Endometrium (tissue), 2 donors: ENCODE data around the gene VAX1.
"Not testable (repeated sequence)": the region's sequence is repeated elsewhere in the genome, so short reads cannot be mapped to it uniquely, and the experiment has no call there.

ENCODE experiments used
- FAIRE-seq: peaks from 2 replicates; lab custom pipeline; 2012; peaks lifted over from hg19 to GRCh38; lab: Jason Lieb, UNC
- donor health status: control.
- donor health status: control.

VAX1 gene

GRCh38 chr10:117137911-117138642, at the start of gene VAX1:
TSS of gene VAX1 (minus strand) at chr10:117138270. CDS start at chr10:117138056, 214 bp downstream.
- no peak for FAIRE-seq

GRCh38 chr10:117186832-117187615, 49.0 kb upstream of the VAX1 start:
- FAIRE-seq: no peak

GRCh38 chr10:117185817-117186216, 47.7 kb upstream of the VAX1 start:
- not testable (repeated sequence) for FAIRE-seq

GRCh38 chr10:117184821-117185220, 46.8 kb upstream of the VAX1 start:
- FAIRE-seq: no peak

GRCh38 chr10:117184296-117184695, 46.2 kb upstream of the VAX1 start:
- FAIRE-seq: no peak

- no peak for FAIRE-seq
Observed at GRCh38 chr10:117178190-117178589, 40.1 kb upstream of the VAX1 start.

- FAIRE-seq: no peak
Observed at GRCh38 chr10:117175901-117176534, 37.9 kb upstream of the VAX1 start.

- no peak for FAIRE-seq
Observed at GRCh38 chr10:117175215-117175900, 37.3 kb upstream of the VAX1 start.

- FAIRE-seq: no peak
Observed at GRCh38 chr10:117174439-117175214, 36.6 kb upstream of the VAX1 start.

GRCh38 chr10:117170244-117170643, 32.2 kb upstream of the VAX1 start:
- no peak for FAIRE-seq

GRCh38 chr10:117169480-117169879, 31.4 kb upstream of the VAX1 start:
- no peak for FAIRE-seq

GRCh38 chr10:117168729-117169128, 30.7 kb upstream of the VAX1 start:
- FAIRE-seq: no peak

- no peak for FAIRE-seq
Observed at GRCh38 chr10:117167789-117168674, 30.0 kb upstream of the VAX1 start.

GRCh38 chr10:117167346-117167788, 29.3 kb upstream of the VAX1 start:
- FAIRE-seq: no peak

GRCh38 chr10:117166418-117167345, 28.6 kb upstream of the VAX1 start:
- FAIRE-seq: no peak

GRCh38 chr10:117165538-117166417, 27.7 kb upstream of the VAX1 start:
- no peak for FAIRE-seq

GRCh38 chr10:117164592-117165537, 26.8 kb upstream of the VAX1 start:
- FAIRE-seq: no peak
